Esophagus muscularis mucosa (tissue), 4 donors: ENCODE results near the gene SLCO3A1.

Experiments used
- CTCF ChIP-seq, 3 experiments: fragments of 200-600 bp in 2 of 3; fragments of 450-650 bp in 1 of 3; sonication (generic) in 2 of 3; IDR thresholded peaks; one replicate each; pipeline ENCODE4 v1.5.1; 2017 to 2019; ENCODE audit warnings: antibody characterized with exemption in 3 of 3, mild to moderate bottlenecking in 2 of 3, moderate library complexity in 1 of 3
- EP300 ChIP-seq: sonication (generic); formaldehyde crosslinking; IDR thresholded peaks from one replicate; pipeline ENCODE4 v1.6.1; 2017; ENCODE audit warnings: antibody characterized with exemption
- POLR2A ChIP-seq: fragments of 450-650 bp; IDR thresholded peaks from one replicate; pipeline ENCODE4 v1.6.1; 2017; ENCODE audit warnings: antibody characterized with exemption, moderate library complexity, mild to moderate bottlenecking, low read depth
- POLR2AphosphoS5 ChIP-seq, 2 donors: sonication (generic); formaldehyde crosslinking; IDR thresholded peaks; one replicate each; pipeline ENCODE4 v1.6.1; 2017; ENCODE audit warnings: antibody characterized with exemption in 2 of 2

DNA sequence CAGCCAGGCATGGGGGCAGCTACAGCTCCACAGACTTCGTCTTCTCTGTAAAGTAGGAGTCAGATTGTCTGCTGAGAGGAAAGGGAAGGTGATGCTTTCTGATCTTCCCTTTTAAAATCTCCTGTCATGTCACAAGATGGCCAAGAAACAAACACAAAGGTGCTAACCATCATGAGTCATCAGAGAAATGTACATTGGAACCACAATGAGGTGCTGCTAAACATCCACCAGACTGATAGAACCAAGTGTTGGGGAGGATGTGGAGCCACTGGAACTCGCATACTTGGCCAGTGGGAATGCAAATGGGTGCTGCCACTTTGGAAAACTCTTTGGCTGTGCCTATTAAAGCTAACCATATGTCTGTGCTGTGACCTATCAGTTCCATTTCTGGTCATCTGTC, 268.8 kb downstream of the SLCO3A1 start:
- TF ChIP-seq CTCF (IDR thresholded peaks at IDR 0.05), result no peak
- no peak for TF ChIP-seq POLR2A
- TF ChIP-seq EP300, result no peak
- TF ChIP-seq POLR2AphosphoS5 (IDR thresholded peaks at IDR 0.05), result no peak
